Measurements from ENCODE around the gene S100A5. TPM values are rescaled to one million over a fixed set of nuclear protein-coding genes. Genes with fewer than 3 reads are reported as not detected.

The S100A5 gene
- total RNA-seq, 2 experiments from 2014 or later, result not detected

DNA sequence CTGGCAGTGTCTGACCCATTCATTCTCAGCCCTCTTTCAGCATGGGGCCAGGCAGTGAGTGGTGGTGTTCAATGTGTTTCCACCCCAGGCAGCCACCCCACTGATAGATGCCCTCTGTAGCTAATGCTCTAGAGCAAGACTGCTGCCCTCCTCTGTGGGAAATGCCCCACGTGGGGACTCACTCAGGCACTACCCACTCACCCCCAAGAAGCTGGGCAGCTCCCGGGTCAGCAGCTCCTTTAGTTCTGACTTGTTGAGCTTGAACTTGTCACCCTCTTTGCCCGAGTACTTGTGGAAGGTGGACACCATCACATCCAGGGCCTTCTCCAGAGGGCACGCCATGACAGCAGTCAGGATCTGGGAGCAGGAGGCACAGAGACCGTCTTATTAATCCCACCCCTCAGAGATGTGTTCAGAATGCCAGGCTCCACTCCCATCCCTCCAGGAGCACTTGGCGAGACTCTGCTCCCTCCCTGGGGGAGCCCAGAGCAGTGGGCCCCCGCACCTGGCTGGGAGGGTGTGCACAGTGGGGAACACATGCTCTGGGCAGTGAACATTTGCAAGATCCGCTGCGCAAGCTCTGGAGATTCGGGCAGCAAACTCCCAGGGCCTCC lies 3.8 kb upstream of the S100A5 start:
- peak overlapping the region; percentile 51; the same call in 1 of the 2 replicates for H3K4me2 ChIP-seq (ENCODE audit: low read length)
- H3K27ac ChIP-seq (ENCODE audit: low read depth, low read length, poor library complexity, severe bottlenecking), result no peak overlapping the region
- H3K9me2 ChIP-seq (ENCODE audit: insufficient read depth, low read length), result no peaks in the 10 kb centered on the region
- BruUV-seq (replicated peaks), result no TSS peak
- H3K4me1 ChIP-seq (ENCODE audit: insufficient read depth, low read length, poor library complexity, severe bottlenecking), result peaks cover 16% of the 10 kb centered on the region
- TF ChIP-seq, protein P1, sequence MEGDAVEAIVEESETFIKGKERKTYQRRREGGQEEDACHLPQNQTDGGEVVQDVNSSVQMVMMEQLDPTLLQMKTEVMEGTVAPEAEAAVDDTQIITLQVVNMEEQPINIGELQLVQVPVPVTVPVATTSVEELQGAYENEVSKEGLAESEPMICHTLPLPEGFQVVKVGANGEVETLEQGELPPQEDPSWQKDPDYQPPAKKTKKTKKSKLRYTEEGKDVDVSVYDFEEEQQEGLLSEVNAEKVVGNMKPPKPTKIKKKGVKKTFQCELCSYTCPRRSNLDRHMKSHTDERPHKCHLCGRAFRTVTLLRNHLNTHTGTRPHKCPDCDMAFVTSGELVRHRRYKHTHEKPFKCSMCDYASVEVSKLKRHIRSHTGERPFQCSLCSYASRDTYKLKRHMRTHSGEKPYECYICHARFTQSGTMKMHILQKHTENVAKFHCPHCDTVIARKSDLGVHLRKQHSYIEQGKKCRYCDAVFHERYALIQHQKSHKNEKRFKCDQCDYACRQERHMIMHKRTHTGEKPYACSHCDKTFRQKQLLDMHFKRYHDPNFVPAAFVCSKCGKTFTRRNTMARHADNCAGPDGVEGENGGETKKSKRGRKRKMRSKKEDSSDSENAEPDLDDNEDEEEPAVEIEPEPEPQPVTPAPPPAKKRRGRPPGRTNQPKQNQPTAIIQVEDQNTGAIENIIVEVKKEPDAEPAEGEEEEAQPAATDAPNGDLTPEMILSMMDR (conservative IDR thresholded peaks at IDR 0.05; ENCODE audit: low read length), result no peak
- TF ChIP-seq EZH2phosphoT487 (IDR thresholded peaks at IDR 0.05; ENCODE audit: borderline replicate concordance, low read depth, low read length), result no peak
- H2AFZ ChIP-seq (ENCODE audit: low read length), result peak overlapping the region; percentile 80
- H3K4me3 ChIP-seq (ENCODE audit: low read depth, low read length, poor library complexity, severe bottlenecking), result no peak overlapping the region
- H3K9me3 ChIP-seq (ENCODE audit: low read length), result no peaks in the 10 kb centered on the region
- ChIA-PET CTCF (ENCODE audit: unreplicated experiment) (no interaction called here), POLR2A (no interaction called here)
- no peaks in the 10 kb centered on the region for H3K36me3 ChIP-seq (ENCODE audit: insufficient read depth, low read length)
- no peak for DNase-seq (ENCODE audit: low spot score)
- no peaks in the 10 kb centered on the region for H3K79me2 ChIP-seq (ENCODE audit: insufficient read depth, low read depth, low read length)
- intact Hi-C loops (cut with micrococcal nuclease; ENCODE audit: unreplicated experiment), result no loop called here
- H4K20me1 ChIP-seq (ENCODE audit: insufficient read depth, low read length), result no peaks in the 10 kb centered on the region

DNA sequence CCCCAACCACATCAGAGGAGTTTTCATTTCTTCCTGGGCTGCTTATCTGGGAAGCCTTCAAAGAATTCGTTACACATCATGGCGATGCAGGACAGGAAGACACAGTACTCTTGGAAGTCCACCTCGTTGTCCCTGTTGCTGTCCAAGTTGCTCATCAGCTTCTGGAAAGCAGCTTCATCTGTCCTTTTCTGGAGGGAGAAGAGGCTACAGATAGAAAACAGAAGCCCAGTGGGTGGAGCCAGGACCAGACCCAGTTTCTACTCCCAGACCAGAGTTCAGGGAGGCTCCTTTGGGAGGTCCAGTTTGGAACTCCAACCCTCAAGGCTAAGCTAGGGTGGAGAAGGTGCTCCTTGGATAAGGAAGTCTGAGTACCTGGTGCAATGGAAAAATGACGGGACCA lies 3.0 kb upstream of the S100A5 start:
- BruUV-seq (replicated peaks), result no TSS peak
- H3K4me3 ChIP-seq (ENCODE audit: low read depth, low read length, poor library complexity, severe bottlenecking), result no peak overlapping the region
- intact Hi-C loops (cut with micrococcal nuclease; ENCODE audit: unreplicated experiment), result no loop called here
- no peaks in the 10 kb centered on the region for H3K9me3 ChIP-seq (ENCODE audit: low read length)
- no peaks in the 10 kb centered on the region for H3K36me3 ChIP-seq (ENCODE audit: insufficient read depth, low read length)
- ChIA-PET POLR2A (no interaction called here), CTCF (ENCODE audit: unreplicated experiment) (no interaction called here)
- TF ChIP-seq EZH2phosphoT487 (IDR thresholded peaks at IDR 0.05; ENCODE audit: borderline replicate concordance, low read depth, low read length), result no peak
- TF ChIP-seq, protein P1 (conservative IDR thresholded peaks at IDR 0.05; ENCODE audit: low read length), result no peak
- H3K4me1 ChIP-seq (ENCODE audit: insufficient read depth, low read length, poor library complexity, severe bottlenecking), result peaks cover 16% of the 10 kb centered on the region
- H3K79me2 ChIP-seq (ENCODE audit: insufficient read depth, low read depth, low read length), result no peaks in the 10 kb centered on the region
- no peak for DNase-seq (ENCODE audit: low spot score)
- H3K9me2 ChIP-seq (ENCODE audit: insufficient read depth, low read length), result no peaks in the 10 kb centered on the region
- no peak overlapping the region for H3K27ac ChIP-seq (ENCODE audit: low read depth, low read length, poor library complexity, severe bottlenecking)
- no peak overlapping the region for H2AFZ ChIP-seq (ENCODE audit: low read length)
- H4K20me1 ChIP-seq (ENCODE audit: insufficient read depth, low read length), result no peaks in the 10 kb centered on the region
- no peak overlapping the region for H3K4me2 ChIP-seq (ENCODE audit: low read length)

DNA sequence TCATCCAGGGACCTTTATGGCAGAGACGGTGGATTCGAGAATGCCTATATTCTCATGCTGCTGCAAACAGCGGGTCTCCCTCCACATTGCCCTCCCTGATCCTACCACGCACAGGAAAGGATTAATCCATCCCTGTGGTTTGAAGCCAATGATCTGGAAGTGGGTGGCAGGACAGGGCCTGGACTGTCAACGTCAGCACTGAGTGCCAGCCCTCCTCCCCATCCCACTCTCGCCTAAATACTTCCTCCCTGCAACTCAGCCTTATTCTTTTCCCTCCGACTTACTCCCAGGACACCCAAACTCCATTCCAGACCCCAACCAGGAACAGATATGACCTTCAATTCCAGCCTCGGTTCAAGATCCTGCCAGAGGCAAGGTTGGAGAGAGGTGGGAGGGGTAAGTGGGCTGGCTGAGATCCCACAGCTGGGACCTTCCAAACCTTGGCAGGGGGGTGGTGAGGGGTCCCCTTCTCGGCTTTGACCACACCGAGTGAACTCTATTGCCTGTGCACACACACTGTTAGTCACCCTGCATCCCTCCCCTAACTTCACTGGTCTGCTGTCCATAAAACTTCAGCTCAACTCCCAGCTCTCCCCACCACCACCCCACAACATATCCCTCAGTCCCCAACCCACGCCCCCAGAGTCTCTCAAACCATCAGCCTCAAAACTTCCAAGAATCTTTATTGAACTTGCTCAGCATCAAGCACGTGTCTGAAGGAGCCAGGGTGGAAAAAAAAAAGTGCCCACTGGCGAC lies 2.4 kb upstream of the S100A5 start:
- TF ChIP-seq, protein P1 (conservative IDR thresholded peaks at IDR 0.05; ENCODE audit: low read length), result no peak
- TF ChIP-seq EZH2phosphoT487 (IDR thresholded peaks at IDR 0.05; ENCODE audit: borderline replicate concordance, low read depth, low read length), result no peak
- H3K79me2 ChIP-seq (ENCODE audit: insufficient read depth, low read depth, low read length), result no peaks in the 10 kb centered on the region
- H2AFZ ChIP-seq (ENCODE audit: low read length), result no peak overlapping the region
- H3K27ac ChIP-seq (ENCODE audit: low read depth, low read length, poor library complexity, severe bottlenecking), result no peak overlapping the region
- ChIA-PET CTCF (ENCODE audit: unreplicated experiment) (no interaction called here), POLR2A (no interaction called here)
- intact Hi-C loops (cut with micrococcal nuclease; ENCODE audit: unreplicated experiment), result no loop called here
- DNase-seq (ENCODE audit: low spot score), result no peak
- H3K4me3 ChIP-seq (ENCODE audit: low read depth, low read length, poor library complexity, severe bottlenecking), result no peak overlapping the region
- no peaks in the 10 kb centered on the region for H4K20me1 ChIP-seq (ENCODE audit: insufficient read depth, low read length)
- H3K4me2 ChIP-seq (ENCODE audit: low read length), result no peak overlapping the region
- H3K9me3 ChIP-seq (ENCODE audit: low read length), result no peaks in the 10 kb centered on the region
- H3K4me1 ChIP-seq (ENCODE audit: insufficient read depth, low read length, poor library complexity, severe bottlenecking), result peaks cover 16% of the 10 kb centered on the region
- no peaks in the 10 kb centered on the region for H3K9me2 ChIP-seq (ENCODE audit: insufficient read depth, low read length)
- BruUV-seq (replicated peaks), result no TSS peak
- H3K36me3 ChIP-seq (ENCODE audit: insufficient read depth, low read length), result no peaks in the 10 kb centered on the region
